Transverse colon (tissue), 3 donors: ENCODE measurements around the gene ZNF512B.

Source experiments
- CTCF ChIP-seq, 5 experiments: fragments of 200-600 bp in 3 of 5; fragments of 450-650 bp in 2 of 5; sonication (generic) in 3 of 5; IDR thresholded peaks; 1 replicate in 2 of 5; 2 replicates in 3 of 5; pipeline ENCODE4 v1.5.1; 2016 to 2017; ENCODE audit warnings: antibody characterized with exemption in 5 of 5, inconsistent platforms in 3 of 5, mild to moderate bottlenecking in 2 of 5, moderate library complexity in 1 of 5
- POLR2A ChIP-seq: fragments of 450-650 bp; IDR thresholded peaks from one replicate; pipeline ENCODE4 v1.6.1; 2016; ENCODE audit warnings: antibody characterized with exemption, mild to moderate bottlenecking, moderate library complexity

- no peak for TF ChIP-seq CTCF (IDR thresholded peaks at IDR 0.05)
- TF ChIP-seq POLR2A: no peak
Measured at GRCh38 chr20:63919130-63919529, 50.6 kb downstream of the ZNF512B start.
